IPS DF 6.9 (cell line): Measurements from ENCODE around the gene C19orf67.

Experiments
- DNase-seq: peaks from one replicate; pipeline ENCODE4 v3.0.0-alpha.2; 2013; ENCODE audit warnings: low read depth, low spot score
- H3K27ac ChIP-seq: one replicate; pipeline ENCODE4 v1.5.1; 2013; ENCODE audit warnings: low read length, control low read depth
- H3K27me3 ChIP-seq: 2 replicates; pipeline ENCODE4 v1.6.1; 2013; ENCODE audit warnings: mild to moderate bottlenecking, low read length; ENCODE audit not compliant: control insufficient read depth, insufficient read depth
- H3K36me3 ChIP-seq: 2 replicates; pipeline ENCODE4 v1.6.1; 2013; ENCODE audit warnings: low read length; ENCODE audit not compliant: control insufficient read depth, insufficient read depth
- H3K4me1 ChIP-seq: 2 replicates; pipeline ENCODE4 v1.6.1; 2013; ENCODE audit warnings: low read length; ENCODE audit not compliant: control insufficient read depth, insufficient read depth
- H3K4me3 ChIP-seq: 2 replicates; pipeline ENCODE4 v1.5.1; 2013; ENCODE audit warnings: mild to moderate bottlenecking, low read length
- H3K9me3 ChIP-seq: 2 replicates; pipeline ENCODE4 v1.6.1; 2013; ENCODE audit warnings: low read length, inconsistent platforms; ENCODE audit not compliant: control insufficient read depth, insufficient read depth
- WGBS: extraction: QIAGEN DNeasy Blood & Tissue Kit; methylation state at CpG from one replicate; pipeline ENCODE4 v1.1.7; 2013; ENCODE audit warnings: mixed read lengths, missing lambda C conversion rate; ENCODE audit not compliant: insufficient read length, insufficient coverage; 5-methylcytosine and 5-hydroxymethylcytosine counted together

C19orf67 gene

DNA sequence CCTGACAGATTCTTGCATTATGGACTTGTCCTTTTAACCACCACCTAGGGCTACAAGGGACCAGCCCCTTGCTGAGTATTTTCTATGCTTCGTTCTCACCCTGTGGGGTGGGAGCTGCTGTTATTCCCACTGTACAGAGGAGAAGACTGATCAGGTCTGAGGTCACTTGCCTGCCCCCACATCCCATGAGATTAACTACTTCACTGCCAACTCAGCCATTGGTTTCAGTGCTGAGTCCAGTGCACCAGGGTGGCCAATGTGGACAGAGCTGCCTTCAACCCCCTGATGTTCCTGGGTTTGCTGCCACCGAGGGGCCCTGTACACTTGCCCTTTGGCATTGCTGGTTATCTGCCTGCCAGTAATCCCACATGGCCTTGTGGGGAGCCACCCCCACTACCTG lies 25.1 kb upstream of the C19orf67 start:
- no peaks in the 10 kb centered on the region for H3K27me3 ChIP-seq
- no peak for DNase-seq
- H3K9me3 ChIP-seq, result no peaks in the 10 kb centered on the region
- H3K27ac ChIP-seq, result no peak overlapping the region
- H3K4me3 ChIP-seq, result no peak overlapping the region
- WGBS, result no CpG with 5 or more reads among the region's 2 CpGs
- H3K36me3 ChIP-seq, result no peaks in the 10 kb centered on the region
- peaks cover 7% of the 10 kb centered on the region for H3K4me1 ChIP-seq

DNA sequence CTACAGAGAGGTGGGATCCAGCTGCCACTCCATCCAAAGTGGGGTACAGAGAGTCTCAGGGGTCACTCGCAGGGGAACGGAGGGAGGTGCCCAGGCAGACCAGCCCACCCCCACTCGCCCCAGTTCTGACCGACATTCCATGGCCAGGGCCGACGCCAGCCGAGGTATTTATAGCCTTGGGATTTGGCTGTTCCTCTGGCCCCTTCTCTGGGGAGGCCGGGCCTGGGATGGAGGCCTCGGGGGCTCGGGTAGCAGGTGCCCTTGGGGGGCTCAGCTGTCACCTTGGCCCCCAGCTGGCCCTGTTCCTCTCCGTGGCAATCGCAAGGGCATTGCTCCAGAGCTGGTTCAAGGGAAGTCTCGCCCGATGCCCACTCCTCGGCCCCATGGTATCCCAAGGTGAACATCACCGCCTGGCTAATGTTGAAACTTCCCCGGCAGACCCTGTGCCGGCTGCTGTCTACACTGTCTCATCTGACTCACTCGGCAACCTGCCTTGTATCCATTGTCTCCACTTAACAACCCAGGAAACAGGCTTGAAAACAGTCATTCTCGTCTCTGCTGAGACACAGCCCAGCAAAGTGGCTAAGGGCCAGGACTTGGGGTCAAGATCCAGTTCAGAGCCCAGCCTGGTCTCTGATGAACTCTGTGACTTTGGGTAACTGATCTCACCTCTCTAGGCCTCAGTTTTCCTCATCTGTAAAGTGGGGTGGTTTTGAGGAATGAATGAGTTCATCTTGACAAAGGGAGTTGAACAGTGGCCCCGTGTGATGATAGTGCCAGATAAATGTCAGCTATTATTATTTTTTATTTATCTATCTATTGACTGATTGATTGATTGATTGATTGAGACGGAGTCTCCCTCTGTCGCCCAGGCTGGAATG lies 22.2 kb upstream of the C19orf67 start:
- H3K9me3 ChIP-seq, result no peaks in the 10 kb centered on the region
- DNase-seq, result no peak
- peaks cover 3% of the 10 kb centered on the region; the same call in 1 of the 2 replicates for H3K4me1 ChIP-seq
- H3K27ac ChIP-seq, result no peak overlapping the region
- no peaks in the 10 kb centered on the region for H3K27me3 ChIP-seq
- WGBS, result no CpG with 5 or more reads among the region's 23 CpGs
- H3K4me3 ChIP-seq, result no peak overlapping the region
- no peaks in the 10 kb centered on the region; the same call in 1 of the 2 replicates for H3K36me3 ChIP-seq

DNA sequence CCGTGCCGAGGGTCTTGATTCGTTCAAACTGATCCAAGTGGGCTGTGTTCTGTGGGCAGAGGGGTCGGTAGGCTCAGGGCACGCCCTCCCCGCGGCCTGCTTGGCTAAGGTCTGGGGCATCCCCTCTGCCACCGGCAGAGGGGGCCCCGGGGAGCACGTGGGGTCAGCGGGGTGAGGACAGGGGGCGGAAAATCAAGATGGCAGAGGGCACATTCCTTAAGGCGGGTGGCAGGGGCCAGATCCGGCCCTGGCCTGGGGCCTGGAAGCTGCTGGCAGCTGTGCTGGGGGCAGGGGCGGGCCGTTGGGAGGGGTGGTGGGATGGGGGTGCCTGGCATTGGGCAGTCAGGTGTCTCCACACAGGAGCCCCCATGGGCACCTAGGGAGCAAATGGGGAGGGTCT lies 21.3 kb upstream of the C19orf67 start:
- DNase-seq, result no peak
- Histone ChIP-seq H3K27me3 (no peaks in the 10 kb centered on the region), H3K4me3 (no peak overlapping the region), H3K36me3 (no peaks in the 10 kb centered on the region; the same call in 1 of the 2 replicates), H3K9me3 (no peaks in the 10 kb centered on the region), H3K4me1 (no peaks in the 10 kb centered on the region), H3K27ac (no peak overlapping the region)
- no CpG with 5 or more reads among the region's 16 CpGs for WGBS

DNA sequence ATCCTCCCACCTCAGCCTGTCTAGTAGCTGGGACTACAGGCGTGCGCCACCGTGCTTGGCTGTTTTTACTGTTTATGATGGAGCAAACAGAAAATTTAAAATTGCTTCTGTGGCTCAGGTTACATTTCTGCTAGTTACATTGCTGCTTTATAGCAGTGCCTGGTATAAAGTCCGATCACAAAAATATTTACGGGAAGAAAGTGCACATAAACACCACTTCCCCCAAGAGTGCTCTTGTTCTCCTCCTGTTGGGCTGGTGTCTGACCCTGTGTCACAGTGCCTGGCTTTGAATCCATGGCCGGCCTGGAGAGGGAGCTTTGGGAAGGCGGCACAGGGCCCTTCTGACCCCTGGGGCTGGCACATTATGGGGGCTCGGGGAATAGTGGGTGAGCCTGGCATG lies 20.1 kb upstream of the C19orf67 start:
- WGBS, result no CpG with 5 or more reads among the region's 8 CpGs
- Histone ChIP-seq H3K27ac (no peak overlapping the region), H3K4me3 (no peak overlapping the region), H3K9me3 (no peaks in the 10 kb centered on the region), H3K27me3 (no peaks in the 10 kb centered on the region), H3K36me3 (no peaks in the 10 kb centered on the region; the same call in 1 of the 2 replicates), H3K4me1 (no peaks in the 10 kb centered on the region)
- DNase-seq, result no peak

DNA sequence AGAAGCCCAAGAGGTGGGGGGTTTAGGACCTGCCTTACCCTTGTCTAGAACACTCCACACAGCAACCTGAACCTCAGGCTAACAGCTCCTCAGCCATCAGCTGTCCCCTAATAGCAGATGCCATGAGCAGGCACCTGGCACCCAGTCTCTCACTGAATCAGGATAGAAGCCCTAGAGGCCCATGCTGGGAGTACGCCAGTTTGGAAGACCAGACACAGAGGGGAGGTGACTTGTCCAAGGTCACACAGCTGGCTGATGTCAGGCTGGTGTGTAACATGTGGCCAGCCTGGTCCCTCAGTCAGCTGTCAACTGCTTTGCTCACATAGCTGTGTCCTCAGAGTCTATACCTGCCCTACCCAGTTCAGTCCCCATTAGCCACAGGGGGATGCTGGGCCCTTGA lies 17.7 kb upstream of the C19orf67 start:
- WGBS, result no CpG with 5 or more reads among the region's 1 CpG
- H3K4me3 ChIP-seq, result no peak overlapping the region
- H3K27me3 ChIP-seq, result no peaks in the 10 kb centered on the region
- H3K9me3 ChIP-seq, result no peaks in the 10 kb centered on the region
- H3K36me3 ChIP-seq, result no peaks in the 10 kb centered on the region; the same call in 1 of the 2 replicates
- DNase-seq, result no peak
- H3K4me1 ChIP-seq, result no peaks in the 10 kb centered on the region
- H3K27ac ChIP-seq, result no peak overlapping the region

DNA sequence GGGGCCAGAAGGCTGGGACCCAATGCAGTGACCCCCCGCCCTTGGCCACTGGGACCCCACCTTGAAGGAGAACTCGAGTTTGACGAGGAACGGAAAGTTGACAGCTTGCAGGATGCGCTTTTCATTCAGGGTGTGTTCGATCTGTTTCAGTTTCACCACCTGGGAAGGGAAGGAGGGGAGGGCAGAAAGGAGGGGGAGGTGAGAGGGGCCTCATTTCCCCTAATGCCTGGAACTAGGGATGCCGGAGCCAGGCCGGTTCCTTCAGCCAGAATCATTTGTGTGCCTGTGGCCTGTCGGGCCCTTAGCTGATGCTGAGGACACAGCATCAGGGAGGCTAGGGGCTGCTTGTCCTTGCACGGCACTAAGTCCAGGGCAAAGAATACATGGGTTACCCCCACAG lies 17.2 kb upstream of the C19orf67 start:
- no CpG with 5 or more reads among the region's 10 CpGs for WGBS
- H3K27ac ChIP-seq, result no peak overlapping the region

DNA sequence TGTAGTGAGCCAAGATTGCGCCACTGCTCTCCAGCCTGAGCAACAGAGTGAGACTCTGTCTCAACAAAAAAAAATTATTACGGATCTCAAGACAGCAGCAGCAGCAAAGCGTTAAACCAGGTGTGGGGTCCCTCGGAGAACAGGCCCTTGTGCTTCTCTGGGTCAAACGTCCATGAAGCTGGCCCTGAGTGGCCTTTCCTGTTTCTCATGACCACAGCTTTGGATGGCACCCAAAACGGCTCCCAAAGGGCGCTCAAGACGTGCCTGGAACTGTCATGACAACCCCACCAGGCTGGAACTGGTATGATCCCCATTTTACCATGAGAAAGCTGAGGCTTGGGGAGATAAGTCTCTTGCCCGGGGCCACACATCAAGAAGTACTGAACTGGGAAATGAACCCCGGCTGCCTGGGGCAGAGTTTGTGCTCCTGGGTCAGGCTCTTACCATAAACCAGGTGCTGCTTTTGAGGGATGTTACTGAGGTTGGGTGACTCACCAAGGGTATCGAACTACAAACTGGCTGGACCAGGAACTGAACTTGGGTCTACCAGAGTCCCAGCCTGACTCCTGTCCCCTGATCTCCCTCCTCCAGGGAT lies 16.6 kb upstream of the C19orf67 start:
- Histone ChIP-seq H3K27me3 (no peaks in the 10 kb centered on the region), H3K36me3 (no peaks in the 10 kb centered on the region; the same call in 1 of the 2 replicates), H3K27ac (no peak overlapping the region), H3K4me1 (no peaks in the 10 kb centered on the region), H3K4me3 (no peak overlapping the region), H3K9me3 (no peaks in the 10 kb centered on the region)
- no CpG with 5 or more reads among the region's 11 CpGs for WGBS
- DNase-seq, result no peak

More for the DNA sequence above, 17.2 kb upstream of the C19orf67 start:
- H3K4me3 ChIP-seq, result no peak overlapping the region
- H3K36me3 ChIP-seq, result no peaks in the 10 kb centered on the region; the same call in 1 of the 2 replicates
- no peaks in the 10 kb centered on the region for H3K4me1 ChIP-seq
- no peaks in the 10 kb centered on the region for H3K9me3 ChIP-seq
- no peaks in the 10 kb centered on the region for H3K27me3 ChIP-seq
- DNase-seq, result no peak

GRCh38 chr19:14101003-14101545 lies 15.5 kb upstream of the C19orf67 start:
- Histone ChIP-seq H3K9me3 (no peaks in the 10 kb centered on the region), H3K27me3 (no peaks in the 10 kb centered on the region), H3K4me1 (no peaks in the 10 kb centered on the region), H3K4me3 (no peak overlapping the region), H3K27ac (no peak overlapping the region), H3K36me3 (no peaks in the 10 kb centered on the region; the same call in 1 of the 2 replicates)
- no CpG with 5 or more reads among the region's 6 CpGs for WGBS
- DNase-seq, result no peak

DNA sequence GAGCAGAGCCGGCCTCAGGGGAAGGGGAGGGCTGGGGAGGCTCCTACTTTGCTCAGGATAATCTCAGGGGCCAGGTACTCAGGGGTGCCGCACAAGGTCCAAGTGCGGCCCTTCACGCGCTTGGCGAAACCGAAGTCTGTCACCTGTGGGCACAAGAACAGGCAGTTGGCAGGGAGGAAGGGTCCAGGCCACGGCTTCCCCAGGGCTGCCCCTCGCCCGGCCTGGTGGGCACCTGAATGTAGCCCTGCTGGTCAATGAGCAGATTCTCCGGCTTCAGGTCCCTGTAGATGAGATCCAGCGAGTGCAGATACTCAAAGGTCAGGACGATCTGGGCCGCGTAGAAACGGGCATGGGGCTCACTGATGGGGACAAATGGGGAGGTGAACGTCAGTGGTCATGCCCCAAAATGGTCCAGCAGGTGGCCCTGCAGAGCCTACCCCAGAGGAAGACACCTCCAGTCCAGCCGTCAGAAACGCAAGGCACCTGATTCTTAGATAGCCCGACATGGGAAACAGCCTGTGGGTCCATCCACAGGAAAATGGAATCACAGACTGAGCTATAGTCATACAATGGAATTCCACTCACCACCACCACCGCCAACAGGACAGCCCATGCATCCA lies 12.1 kb upstream of the C19orf67 start:
- no CpG with 5 or more reads among the region's 21 CpGs for WGBS
- H3K36me3 ChIP-seq, result no peaks in the 10 kb centered on the region
- no peak for DNase-seq
- no peaks in the 10 kb centered on the region for H3K27me3 ChIP-seq
- H3K27ac ChIP-seq, result no peak overlapping the region
- no peaks in the 10 kb centered on the region for H3K4me1 ChIP-seq
- H3K9me3 ChIP-seq, result no peaks in the 10 kb centered on the region
- H3K4me3 ChIP-seq, result no peak overlapping the region

GRCh38 chr19:14096272-14096992 lies 10.8 kb upstream of the C19orf67 start:
- Histone ChIP-seq H3K27me3 (no peaks in the 10 kb centered on the region), H3K9me3 (no peaks in the 10 kb centered on the region), H3K4me1 (0 out of 2 replicates have a peak, but pooled peaks cover 1% of the 10 kb centered on the region), H3K36me3 (no peaks in the 10 kb centered on the region), H3K27ac (no peak overlapping the region), H3K4me3 (no peak overlapping the region)
- DNase-seq, result no peak
- no CpG with 5 or more reads among the region's 11 CpGs for WGBS
